ENCODE data around the gene PDZK1.
"Not testable (repeated sequence)": the region's sequence is repeated elsewhere in the genome, so short reads cannot be mapped to it uniquely, and the experiment has no call there.

DNA sequence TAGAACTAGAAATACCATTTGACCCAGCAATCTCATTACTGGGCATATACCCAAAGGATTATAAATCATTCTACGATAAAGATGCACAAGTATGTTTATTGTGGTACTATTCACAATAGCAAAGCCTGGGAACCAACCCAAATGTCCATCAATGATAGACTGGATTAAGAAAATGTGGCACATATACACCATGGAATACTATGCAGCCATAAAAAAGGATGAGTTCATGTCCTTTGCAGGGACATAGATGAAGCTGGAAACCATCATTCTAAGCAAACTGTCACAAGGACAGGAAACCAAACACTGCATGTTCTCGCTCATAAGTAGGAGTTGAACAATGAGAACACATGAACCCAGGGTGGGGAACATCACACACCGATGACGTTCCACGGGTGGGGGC is 19.0 kb upstream of the PDZK1 start:
- TF ChIP-seq, protein P1, sequence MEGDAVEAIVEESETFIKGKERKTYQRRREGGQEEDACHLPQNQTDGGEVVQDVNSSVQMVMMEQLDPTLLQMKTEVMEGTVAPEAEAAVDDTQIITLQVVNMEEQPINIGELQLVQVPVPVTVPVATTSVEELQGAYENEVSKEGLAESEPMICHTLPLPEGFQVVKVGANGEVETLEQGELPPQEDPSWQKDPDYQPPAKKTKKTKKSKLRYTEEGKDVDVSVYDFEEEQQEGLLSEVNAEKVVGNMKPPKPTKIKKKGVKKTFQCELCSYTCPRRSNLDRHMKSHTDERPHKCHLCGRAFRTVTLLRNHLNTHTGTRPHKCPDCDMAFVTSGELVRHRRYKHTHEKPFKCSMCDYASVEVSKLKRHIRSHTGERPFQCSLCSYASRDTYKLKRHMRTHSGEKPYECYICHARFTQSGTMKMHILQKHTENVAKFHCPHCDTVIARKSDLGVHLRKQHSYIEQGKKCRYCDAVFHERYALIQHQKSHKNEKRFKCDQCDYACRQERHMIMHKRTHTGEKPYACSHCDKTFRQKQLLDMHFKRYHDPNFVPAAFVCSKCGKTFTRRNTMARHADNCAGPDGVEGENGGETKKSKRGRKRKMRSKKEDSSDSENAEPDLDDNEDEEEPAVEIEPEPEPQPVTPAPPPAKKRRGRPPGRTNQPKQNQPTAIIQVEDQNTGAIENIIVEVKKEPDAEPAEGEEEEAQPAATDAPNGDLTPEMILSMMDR (IDR thresholded peaks at IDR 0.05 in 8 of 11, conservative IDR thresholded peaks at IDR 0.05 in 3 of 11), result not testable (repeated sequence)
- not testable (repeated sequence) for TF ChIP-seq POLR2A (IDR thresholded peaks at IDR 0.05)
